C1 segment of cervical spinal cord (tissue), 14 donors: ENCODE results near the gene ABLIM2.

Experiments used
- DNase-seq, 14 donors: peaks; one replicate each; lab custom pipeline; 2025; lab: John Stamatoyannopoulos, UW

The ABLIM2 gene

DNA sequence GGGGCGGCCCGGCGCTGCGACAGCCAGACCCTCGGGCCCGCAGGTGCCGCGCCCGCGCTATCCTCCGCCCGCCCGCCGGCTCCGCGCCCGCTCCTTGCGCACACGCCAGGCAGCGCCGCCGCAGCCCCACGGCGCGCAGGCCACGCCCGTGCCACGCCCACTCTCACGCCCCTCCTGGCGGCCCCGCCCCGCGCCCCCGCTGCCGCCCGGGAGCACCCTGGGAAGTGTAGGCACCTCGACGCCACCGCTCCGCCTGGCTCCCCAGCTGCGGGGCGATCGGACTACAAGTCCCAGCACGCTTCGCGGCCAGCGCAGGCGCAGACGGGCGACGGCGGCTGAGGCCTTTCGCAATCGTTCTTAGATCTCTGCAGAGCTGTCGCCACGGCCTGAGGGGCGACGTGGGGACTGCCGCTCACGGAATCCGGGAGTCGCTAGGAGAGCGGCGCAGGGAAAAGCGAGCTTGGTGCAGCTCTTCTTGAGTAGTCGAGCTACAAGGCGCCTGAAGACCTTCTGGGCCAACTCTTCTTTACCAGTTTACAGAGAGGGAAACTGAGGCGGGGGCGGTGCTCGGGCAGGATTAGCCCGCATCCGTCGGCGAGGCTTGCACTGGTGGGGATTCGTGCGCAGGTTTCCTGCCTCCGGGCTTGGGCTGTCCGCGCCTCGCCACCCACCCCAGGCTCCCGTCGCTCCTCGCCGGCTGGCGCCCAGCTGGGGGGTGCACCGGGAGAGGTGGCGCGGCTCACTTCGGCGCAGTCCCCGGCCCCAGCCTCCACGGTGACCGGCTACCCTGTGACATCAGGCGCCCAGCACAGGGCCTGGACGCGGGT lies at the start of gene ABLIM2:
ABLIM2 (minus strand) TSS at position 104 of the 827 bp plus-strand sequence. CDS start 124 bp downstream, outside the sequence.
- DNase-seq, result peak; percentile 62 to 99 (median 94)

DNA sequence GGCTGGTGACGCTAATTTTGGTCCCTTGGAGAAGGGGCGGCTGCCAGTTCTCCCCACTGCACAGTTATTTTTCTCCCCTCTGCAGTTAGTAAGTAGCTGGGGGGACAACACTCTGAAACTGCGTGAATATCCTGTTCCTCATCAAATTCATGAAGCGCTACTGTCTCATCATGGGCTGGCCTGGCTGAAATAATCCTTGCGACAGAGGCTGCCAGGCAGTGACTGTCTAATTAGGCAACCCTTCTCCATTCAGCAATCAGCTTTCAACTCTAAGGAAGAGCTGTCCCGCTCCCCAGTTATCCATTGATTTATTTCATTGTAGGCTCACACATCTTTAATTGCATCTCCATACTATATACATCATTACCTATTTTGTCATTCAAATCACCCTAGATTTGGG lies 48.7 kb upstream of the ABLIM2 start:
- peak in 1 of 14 donors; percentile 38 for DNase-seq

DNA sequence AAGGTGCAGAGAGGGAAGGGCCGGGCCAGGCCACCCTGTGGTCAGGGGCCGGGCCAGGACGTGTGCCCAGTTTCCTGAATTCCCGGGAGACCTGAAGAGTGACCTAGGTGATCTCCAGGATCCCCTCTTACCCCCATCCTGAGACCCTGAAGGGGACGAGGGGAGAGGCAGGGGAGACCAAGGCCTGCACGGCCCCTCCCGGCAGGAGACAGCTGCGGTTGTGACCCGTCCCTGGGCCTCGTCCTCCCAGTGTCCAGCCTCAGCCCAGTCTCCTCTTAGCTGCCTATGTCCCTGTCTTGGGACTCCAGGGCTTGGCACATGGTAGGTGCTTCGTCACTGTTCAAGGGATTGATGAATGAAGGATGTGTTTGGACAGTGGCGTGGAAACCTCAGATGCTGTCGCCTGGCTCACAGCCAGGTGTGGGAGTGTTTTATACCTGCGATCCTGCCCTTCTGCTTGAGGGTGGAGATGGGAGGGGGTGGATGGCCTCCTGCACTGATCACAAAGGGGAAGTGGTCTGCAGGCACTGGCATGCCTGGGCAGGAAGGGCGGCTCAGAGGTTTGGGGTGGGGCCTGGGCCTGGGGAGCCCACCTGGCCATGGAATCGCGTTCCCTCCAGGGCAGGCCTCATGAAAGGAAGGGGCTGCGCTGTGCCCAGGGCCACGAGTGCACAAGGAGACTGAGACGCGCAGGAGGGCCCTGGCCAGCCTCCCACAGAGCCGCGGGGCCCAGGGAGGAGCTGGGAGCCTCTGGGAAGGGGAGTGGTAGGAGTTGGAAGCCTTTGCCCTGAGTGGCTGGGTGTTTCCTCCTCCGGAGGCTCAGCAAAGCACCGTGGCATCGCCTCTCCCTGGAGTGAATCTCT lies 47.4 kb upstream of the ABLIM2 start:
- DNase-seq, result peak in 1 of 14 donors; percentile 18

DNA sequence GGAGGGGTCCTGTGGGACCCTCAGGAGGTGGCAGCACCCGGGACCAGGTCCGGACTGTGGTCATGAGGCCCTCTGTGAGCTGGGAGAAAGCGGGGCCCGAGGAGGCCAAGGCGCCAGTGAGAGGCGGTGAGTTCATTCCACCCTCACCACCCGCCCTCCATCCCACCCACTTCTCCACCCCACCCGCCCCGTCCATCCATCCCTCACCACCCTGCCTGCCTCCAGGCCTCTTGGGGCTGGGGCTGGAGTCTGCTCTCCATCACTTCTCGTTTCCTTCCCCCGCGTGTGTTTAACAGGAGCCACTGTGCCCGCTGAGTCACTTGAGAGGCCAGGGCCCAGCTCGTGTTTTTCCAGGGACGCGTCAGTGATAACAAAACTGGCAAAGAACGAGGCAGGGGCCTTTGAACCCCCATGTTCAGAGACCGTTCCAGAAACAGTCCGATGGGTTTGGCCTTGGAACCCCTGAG lies 46.7 kb upstream of the ABLIM2 start:
- DNase-seq, result peak in 1 of 14 donors; percentile 10

DNA sequence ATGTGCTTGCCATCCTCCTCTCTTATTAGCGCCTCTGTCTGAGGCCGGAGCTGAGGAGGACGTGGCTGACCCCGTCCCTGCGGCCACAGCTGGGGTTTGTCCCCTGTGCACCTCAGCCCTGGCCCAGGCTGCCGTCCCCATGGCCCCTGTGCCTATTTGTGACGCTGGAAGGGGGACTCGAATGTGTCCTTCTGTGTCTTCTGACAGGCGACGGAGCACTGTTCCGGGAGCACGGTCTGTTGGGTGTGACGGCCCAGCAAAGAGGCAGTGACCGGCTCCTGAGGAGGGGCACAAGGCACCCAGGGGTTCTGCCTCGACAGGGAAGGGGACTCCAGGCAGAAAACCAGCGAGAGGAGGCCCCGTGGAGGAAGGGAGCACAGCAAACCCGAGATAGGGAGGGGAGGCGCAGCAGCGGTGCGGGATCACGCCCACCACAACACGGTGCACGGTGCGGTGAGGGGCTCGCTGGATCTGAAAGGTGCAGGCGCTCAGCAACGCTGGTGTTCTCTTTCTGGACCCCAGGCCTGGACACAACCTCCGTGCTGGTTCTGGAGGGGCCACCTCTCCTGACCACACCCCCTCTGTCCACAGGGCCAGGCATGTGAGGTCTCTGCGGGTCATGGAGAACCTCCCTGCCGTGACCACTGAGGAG lies 46.1 kb upstream of the ABLIM2 start:
- no peak for DNase-seq

DNA sequence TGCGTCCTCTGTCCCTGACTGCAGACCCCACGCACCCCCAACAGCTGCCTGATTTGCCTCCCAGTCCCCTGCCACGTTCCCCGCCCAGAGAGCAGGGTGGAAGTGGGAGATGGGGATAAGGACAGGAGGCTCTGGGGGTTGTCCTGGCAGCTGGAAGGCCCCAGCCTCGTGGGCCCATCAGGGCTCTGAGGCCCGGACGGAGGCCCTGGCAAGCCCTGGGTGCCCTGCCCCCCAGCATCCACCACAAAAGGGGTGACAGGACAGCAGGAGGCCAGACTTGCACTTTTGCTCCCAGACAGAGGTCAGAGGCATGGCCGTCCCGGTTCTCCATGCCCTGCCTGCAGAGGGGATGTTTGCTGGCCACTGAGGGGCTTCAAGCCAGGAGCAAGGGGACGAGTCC lies 45.2 kb upstream of the ABLIM2 start:
- no peak for DNase-seq

DNA sequence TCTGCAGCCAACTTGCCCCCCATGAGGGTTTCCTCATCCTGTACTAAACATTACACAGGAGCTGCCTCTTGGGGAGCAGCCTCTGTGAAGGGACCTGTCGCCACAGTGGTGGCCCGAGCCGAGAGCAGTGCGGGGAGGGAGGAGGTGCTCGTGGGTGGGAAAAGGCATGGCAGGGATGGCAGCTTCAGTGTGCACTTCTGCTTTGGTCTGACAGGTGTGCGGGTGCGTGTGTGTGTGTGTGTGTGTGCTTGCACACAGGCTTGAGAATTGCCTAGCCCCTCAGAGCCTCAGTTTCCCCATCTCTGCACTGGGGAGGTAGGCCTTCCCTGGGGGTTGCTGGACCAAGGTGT lies 44.4 kb upstream of the ABLIM2 start:
- no peak for DNase-seq

DNA sequence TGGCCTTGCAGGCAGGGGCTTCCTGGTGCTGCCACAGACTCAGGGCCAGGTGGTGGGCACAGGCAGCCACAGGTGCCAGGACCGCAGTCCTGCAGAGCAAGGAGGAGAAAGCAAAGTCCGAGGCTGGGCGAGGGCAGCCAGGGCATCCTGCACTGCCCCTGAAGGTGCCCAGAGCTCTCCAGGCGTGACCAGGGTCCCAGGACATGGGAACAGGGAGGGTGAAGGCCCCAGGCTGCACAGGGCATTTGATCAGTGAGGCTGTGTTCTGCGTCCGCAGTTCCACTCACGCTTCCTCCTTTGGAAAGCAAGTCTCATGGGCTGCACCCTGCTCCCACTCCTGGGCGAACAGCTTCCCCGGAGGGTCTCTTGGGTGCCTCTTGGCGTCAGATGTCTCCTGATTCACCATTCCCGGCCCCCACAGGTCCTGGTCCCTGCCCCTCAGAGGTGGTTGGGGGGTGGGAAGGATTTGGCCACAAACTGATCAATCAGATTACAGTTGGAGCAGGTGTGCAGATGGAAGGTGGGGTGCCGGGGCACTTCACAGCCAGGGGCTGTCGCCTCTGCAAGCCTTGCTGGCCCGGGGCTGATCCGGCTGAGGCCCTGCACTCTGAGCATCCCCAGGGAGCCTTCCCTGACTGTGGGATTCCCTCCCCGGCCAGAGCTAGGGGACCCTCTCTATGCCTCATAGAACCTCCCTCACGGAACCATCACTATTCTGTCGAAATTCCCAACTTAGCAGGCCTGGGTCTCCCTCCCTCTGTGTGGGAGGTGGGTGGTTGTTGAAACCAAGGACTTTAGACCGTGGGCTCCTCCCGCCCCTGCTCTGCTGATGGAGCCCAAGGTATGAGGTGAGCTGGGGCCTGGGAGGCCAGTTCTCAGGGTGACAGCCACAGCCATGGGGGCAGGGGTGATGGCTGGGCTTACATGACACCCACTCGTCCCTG lies 43.8 kb upstream of the ABLIM2 start:
- no peak for DNase-seq

DNA sequence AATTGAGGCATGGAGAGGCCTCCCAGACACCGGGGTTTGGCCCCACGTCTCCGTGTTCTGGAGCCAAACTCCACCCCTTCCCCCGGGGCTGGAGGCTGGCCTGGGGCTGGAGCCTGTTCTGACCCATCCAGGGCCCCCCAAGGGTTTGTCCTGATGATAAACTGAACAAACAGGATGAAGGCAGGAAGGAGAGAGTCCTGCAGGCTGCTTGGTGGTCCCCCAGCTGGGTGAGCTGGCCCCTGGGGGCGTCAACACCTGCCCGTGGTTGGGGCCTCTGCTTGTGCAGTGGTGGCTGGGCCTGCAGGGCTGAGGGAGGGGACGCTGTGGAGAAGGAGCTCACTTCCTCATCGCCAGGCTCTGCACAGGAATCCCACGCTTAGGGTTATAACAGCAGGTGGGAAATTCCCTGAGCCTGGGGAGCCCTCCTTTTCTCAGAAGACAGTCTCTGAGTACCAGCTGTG lies 42.7 kb upstream of the ABLIM2 start:
- DNase-seq, result peak in 1 of 14 donors; percentile 9

DNA sequence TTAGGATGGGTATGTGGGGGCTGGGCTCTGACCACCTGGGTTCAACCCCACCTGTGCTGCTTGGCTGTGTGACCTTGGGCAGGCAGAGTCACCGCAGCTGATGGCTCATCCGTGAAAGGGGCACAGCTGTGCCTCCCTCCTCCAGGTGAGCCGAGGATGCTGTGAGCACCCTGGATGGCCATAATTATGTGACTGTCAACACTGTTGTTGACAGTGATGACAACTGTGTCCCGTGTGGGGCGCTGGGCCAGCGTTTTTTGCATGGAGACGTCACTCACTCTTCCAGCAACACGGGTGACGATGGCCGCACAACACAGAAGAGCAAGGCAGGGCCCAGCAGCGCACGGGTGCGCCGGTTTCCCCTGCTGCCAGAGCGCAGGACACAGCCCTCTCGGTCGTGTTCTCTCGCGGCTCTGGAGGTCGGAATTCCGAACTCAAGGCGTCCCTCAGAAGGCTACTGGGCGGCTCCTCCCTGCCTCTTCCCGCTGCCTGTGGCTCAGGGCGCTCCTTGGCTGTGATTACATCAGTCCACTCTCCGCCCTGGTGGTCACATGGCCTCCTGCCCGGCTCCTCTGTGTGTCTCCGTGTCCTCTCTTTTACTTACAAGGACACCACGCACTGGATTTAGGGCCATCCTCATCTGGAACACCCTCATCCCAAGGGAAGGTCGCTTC lies 41.8 kb upstream of the ABLIM2 start:
- DNase-seq, result peak in 2 of 14 donors; percentile 18 to 19

DNA sequence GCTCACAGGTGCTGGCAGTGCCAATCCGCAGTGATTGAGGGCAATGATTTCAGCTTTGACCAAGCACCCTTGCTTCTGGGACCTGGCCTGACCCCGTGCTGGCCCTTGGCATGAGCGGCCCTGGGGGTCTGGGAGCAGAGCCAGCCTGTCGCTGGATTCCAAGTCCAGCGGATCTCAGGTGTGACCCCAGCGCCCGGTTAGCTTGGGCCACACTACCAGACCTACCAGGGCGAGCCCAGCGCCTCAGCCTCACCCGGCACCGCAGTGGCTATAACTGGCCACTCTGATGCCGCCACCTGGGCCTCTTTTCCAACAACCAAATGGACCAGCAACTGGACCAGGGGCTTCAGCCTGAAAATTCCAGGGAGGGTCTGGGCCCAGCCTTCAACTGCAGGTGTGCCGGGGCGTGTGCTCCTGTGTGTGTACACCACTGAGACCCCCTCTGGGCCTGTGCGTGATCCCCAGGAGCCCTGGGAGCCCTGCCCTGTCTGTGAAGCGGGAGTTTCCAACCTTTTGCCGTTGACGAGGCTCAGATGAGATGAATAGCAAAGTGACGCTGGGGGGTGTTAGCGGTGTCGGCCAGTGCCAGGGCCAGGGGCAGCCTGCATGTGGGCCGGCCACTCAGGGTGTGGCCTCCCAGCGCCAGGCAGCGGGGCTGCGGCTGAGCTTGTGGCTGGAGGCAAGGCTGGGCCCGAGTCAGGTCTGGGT lies 41.1 kb upstream of the ABLIM2 start:
- DNase-seq, result no peak

DNA sequence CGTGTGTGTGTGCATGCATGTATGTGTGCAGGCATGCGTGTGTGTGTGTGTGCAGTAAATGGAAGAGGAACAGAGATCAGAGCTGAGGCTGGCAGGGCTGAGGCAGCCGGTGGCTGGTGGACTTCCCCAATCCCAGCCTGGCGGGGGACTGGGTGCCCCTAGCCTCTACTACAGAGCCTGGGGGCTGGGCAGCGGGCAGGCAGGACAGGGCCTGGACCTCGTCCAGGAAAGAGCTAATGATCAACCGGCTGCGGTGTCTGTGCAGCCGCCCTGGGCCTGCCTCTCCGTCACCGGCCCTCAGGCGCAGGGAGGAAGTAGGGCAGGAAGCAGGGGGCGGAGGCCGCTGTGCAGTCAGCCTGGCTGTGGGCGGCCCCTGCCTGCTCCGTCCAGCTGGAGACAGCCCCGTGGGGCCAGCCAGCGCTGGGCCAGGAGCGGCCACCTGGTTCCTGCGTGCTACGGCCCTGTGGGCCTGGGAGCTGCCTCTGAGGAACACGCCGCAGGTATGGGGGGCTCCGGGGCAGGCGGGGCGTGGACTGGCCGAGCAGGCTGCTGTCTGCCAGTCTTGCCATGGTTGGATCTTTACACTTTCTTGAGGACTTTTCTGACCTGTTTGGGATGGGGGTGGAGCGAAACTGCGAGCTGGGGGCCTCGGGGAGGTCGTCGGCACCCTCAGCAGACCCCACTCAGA lies 40.4 kb upstream of the ABLIM2 start, which contains the start of gene SH3TC1:
SH3TC1 (plus strand) TSS at position 385 of the 688 bp plus-strand sequence. CDS start 5,905 bp downstream, outside the sequence.
- peak in 12 of 14 donors; percentile 9 to 81 (median 59) for DNase-seq

DNA sequence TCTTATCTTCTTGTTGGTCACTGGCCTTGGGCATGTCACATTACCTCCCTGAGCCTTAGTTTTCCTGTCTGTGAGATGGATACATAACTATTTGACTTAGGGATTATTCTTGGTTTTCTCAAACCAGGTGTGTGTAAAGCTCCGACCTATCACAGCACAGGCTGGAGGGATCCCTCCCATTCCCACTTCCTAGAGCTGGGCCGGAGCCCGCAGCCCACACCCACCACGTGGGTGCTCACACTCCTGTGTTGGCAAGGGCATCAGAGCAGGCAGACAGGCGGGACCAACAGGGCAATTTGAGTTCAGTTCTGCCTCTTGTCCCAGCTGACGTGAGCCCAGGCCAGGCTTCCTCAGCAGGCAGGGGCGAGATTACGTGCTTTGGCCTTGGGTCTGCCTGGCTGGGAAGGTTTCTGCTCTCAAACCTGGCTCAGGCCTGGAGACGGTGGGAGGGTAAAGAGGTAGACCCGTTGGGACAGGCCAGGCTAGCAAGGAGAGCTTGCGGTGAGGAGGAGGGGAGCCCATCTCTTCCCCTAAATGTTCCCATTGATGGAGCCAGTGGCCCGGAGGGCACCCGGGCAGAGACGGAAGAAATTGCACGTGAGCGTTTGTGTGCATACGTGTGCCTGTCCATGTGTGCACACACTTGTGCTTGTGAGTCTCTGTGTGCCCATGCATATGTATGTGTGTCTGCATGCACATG lies 39.7 kb upstream of the ABLIM2 start:
- peak in 1 of 14 donors; percentile 65 for DNase-seq

DNA sequence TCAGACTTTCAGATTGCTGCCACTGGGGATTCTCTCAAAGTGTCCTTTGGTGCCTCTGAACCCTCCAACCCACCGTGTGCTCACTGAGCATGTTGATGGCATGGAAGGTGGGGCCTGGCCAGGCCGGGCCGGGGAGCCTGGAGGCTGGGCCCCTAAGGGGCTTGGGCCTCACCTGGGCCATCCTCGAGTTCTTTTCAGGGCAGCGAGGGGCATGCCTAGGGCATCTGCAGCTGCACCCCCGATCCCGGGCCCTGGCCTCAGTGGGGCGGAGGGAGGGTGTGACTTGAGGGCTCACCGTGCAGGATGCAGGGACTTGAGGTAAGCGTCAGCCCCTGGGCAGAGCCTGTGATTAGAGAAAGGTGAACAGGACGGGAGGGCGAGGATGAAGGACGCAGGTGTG lies 38.9 kb upstream of the ABLIM2 start:
- DNase-seq, result no peak

DNA sequence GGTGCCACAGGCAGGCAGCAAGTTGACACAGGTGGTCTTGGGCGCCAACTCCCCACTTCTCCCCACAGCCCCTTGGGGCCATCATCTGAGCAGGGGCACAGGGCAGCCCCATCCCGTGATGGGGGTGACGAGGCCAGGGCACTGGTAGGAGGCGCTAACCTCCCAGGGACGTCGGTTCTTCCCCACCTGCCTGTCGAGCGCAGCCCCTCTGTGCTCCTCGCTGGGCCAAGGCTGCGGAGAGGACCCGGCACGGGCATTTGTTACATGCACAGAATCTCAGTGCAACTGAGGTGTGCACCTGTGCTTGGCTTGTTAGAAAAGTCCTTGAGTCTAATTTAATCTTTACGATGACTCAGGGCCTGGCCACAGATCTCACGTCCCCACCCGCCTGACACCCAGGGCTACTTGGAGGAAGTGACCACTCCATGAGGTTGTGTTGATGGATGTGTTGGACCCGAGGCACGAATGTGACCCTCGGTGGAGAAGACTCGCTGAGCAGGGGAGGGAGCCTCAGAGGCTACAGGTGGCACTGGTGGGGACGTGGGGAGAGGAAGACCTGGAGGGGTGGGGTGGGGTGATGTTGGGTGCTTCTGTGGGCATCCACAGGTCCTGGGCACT lies 37.3 kb upstream of the ABLIM2 start:
- DNase-seq, result no peak

DNA sequence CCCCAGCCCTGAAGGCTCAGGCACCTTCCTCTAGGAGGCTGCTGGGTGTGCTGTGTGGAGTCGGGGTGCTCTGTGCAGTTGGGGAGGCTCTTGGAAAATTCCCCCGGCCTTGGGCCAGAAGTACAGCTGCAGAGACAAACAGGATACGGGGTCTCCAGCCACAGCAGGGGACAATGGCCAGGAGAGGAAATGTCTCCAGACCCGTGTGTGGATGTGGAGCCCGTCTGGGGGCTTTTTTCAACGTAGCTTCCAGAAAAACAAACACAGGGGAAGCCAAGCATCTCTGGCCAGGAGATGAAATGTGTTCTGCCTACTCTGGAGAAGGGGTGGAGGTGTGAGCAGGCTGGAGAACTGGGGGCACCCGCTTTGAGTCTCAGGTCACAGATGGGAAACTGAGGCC lies 36.8 kb upstream of the ABLIM2 start:
- DNase-seq, result no peak
